Karpas-422 (cell line): ENCODE results near the gene RRP9. TPM values are rescaled to one million over a fixed set of nuclear protein-coding genes. Genes with fewer than 3 reads are reported as not detected.

Source experiments
- small RNA-seq: library from RNA; depleted of rRNA; stranded (forward); fragments of <200 nt; gene quantifications from one replicate; pipeline ENCODE3, GENCODE V24; 2014
- total RNA-seq: library from RNA; depleted of rRNA; stranded (reverse); fragments of >200 nt; shearing (Covaris generic); gene quantifications from 2 replicates; pipeline ENCODE4 v1.2.3, GENCODE V29; 2014; ENCODE audit warnings: low replicate concordance; rRNA removed

The RRP9 gene
- total RNA-seq, 1 experiment from 2014 or later, result 15.1 TPM

Small RNAs within 50 kb of the gene (small RNA-seq; reads per million reads assigned to genes)
- not detected for gene AC115284.1

Other genes with a start within 250 kb of the RRP9 start
- 0.19 and 1.1 TPM in 2 replicates for gene GRM2, start 234.8 kb downstream of the RRP9 start, total RNA-seq
- gene IQCF6, start 162.7 kb downstream of the RRP9 start, total RNA-seq, result not detected in 2 replicates
- gene IQCF2, start 80.3 kb downstream of the RRP9 start, total RNA-seq, result not detected in 2 replicates
- not detected in 2 replicates for gene IQCF5, start 66.3 kb downstream of the RRP9 start, total RNA-seq
- gene IQCF1, start 38.6 kb downstream of the RRP9 start, total RNA-seq, result not detected in 2 replicates
- gene PARP3, start 459 bp upstream of the RRP9 start, total RNA-seq, result 29.1 and 43.5 TPM in 2 replicates
- gene GPR62, start 13.5 kb upstream of the RRP9 start, total RNA-seq, result not detected in 2 replicates
- 16.9 and 17.9 TPM in 2 replicates for gene PCBP4, start 25.6 kb upstream of the RRP9 start, total RNA-seq
- 104 and 118 TPM in 2 replicates for gene ABHD14B, start 32.1 kb upstream of the RRP9 start, total RNA-seq
- gene ABHD14A, start 33.2 kb upstream of the RRP9 start, total RNA-seq, result 36.9 and 58.2 TPM in 2 replicates
- 71.0 and 97.0 TPM in 2 replicates for gene ACY1, start 41.6 kb upstream of the RRP9 start, total RNA-seq
- gene RPL29, start 54.0 kb upstream of the RRP9 start, total RNA-seq, result 2,656 and 3,245 TPM in 2 replicates
- gene DUSP7, start 114.7 kb upstream of the RRP9 start, total RNA-seq, result 11.1 and 21.2 TPM in 2 replicates
- 12.7 and 18.6 TPM in 2 replicates for gene POC1A, start 212.5 kb upstream of the RRP9 start, total RNA-seq